Uterus (tissue), 2 donors: ENCODE data around the gene SLC2A8.

Experiments
- POLR2A ChIP-seq, 2 donors: fragments of 450-650 bp; IDR thresholded peaks; one replicate each; pipeline ENCODE4 v1.6.1; 2016; ENCODE audit warnings: antibody characterized with exemption in 2 of 2, mild to moderate bottlenecking in 1 of 2, moderate library complexity in 1 of 2
- TF ChIP-seq, protein P1 (sequence below), 4 experiments: fragments of 200-600 bp in 2 of 4; fragments of 450-650 bp in 2 of 4; sonication (generic) in 2 of 4; IDR thresholded peaks; one replicate each; pipeline ENCODE4 v1.5.1; 2016 to 2019; ENCODE audit warnings: antibody characterized with exemption in 4 of 4, mild to moderate bottlenecking in 2 of 4, moderate library complexity in 1 of 4

DNA sequence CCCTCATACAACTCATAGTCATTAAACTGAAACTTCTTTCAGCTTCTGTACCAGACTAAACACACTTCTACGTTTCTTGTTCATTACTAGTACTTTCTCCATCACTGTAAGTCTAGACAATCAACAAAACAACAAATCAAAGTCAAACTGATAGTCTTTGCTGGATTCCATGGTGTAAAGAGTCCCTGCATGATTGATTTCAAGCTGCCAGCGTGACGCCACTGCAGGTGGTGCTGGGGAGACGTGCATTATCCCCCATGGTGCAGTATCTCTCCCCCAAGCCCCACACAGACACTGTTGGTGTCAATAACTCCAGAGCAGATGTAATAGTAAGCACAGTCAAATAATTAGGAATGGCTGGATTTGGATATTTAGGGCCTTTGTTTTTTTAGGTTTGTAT is 10.7 kb upstream of the SLC2A8 start:
- TF ChIP-seq, protein P1, sequence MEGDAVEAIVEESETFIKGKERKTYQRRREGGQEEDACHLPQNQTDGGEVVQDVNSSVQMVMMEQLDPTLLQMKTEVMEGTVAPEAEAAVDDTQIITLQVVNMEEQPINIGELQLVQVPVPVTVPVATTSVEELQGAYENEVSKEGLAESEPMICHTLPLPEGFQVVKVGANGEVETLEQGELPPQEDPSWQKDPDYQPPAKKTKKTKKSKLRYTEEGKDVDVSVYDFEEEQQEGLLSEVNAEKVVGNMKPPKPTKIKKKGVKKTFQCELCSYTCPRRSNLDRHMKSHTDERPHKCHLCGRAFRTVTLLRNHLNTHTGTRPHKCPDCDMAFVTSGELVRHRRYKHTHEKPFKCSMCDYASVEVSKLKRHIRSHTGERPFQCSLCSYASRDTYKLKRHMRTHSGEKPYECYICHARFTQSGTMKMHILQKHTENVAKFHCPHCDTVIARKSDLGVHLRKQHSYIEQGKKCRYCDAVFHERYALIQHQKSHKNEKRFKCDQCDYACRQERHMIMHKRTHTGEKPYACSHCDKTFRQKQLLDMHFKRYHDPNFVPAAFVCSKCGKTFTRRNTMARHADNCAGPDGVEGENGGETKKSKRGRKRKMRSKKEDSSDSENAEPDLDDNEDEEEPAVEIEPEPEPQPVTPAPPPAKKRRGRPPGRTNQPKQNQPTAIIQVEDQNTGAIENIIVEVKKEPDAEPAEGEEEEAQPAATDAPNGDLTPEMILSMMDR (IDR thresholded peaks at IDR 0.05) = no peak
- no peak for TF ChIP-seq POLR2A (IDR thresholded peaks at IDR 0.05)
